Trophoblast cell (in vitro differentiated cells and primary cell): ENCODE data around the gene RNF26. TPM values are rescaled to one million over a fixed set of nuclear protein-coding genes. Genes with fewer than 3 reads are reported as not detected.
A peak's percentile ranks its signal among the peaks of the same experiment; 100 is the strongest.

ENCODE experiments used
- DNase-seq, 2 donors: peaks; one replicate each; pipeline ENCODE4 v3.0.0-alpha.2; 2016
- H2AFZ ChIP-seq: 2 replicates; pipeline ENCODE4 v1.6.1; 2013; ENCODE audit warnings: low read length, moderate library complexity, mild to moderate bottlenecking; ENCODE audit not compliant: insufficient read depth, poor library complexity
- H2AK5ac ChIP-seq: 2 replicates; pipeline ENCODE4 v1.6.1; 2013; ENCODE audit warnings: mild to moderate bottlenecking, low read length
- H2BK120ac ChIP-seq: 2 replicates; pipeline ENCODE4 v1.6.1; 2013; ENCODE audit warnings: low read length, mild to moderate bottlenecking, moderate library complexity; ENCODE audit not compliant: insufficient read depth, poor library complexity
- H2BK12ac ChIP-seq: 2 replicates; pipeline ENCODE4 v1.6.1; 2013; ENCODE audit warnings: mild to moderate bottlenecking, low read length, moderate library complexity
- H2BK5ac ChIP-seq: 2 replicates; pipeline ENCODE4 v1.6.1; 2013; ENCODE audit warnings: low read length, low read depth, moderate library complexity, mild to moderate bottlenecking; ENCODE audit not compliant: poor library complexity
- H3K14ac ChIP-seq: 2 replicates; pipeline ENCODE4 v1.6.1; 2013; ENCODE audit warnings: mild to moderate bottlenecking, low read length
- H3K18ac ChIP-seq: 2 replicates; pipeline ENCODE4 v1.6.1; 2013; ENCODE audit warnings: mild to moderate bottlenecking, low read length
- H3K23ac ChIP-seq: 2 replicates; pipeline ENCODE4 v1.6.1; 2013; ENCODE audit warnings: low read length
- H3K27ac ChIP-seq: 2 replicates; pipeline ENCODE4 v1.5.1; 2013; ENCODE audit warnings: low read depth, mild to moderate bottlenecking, inconsistent platforms, low read length, moderate library complexity
- H3K27me3 ChIP-seq: 2 replicates; pipeline ENCODE4 v1.6.1; 2013; ENCODE audit warnings: inconsistent platforms, mild to moderate bottlenecking, low read length, moderate library complexity; ENCODE audit not compliant: insufficient read depth
- H3K36me3 ChIP-seq, 2 experiments: 1 replicate in 1 of 2; 2 replicates in 1 of 2; pipeline ENCODE4 v1.6.1; 2013; ENCODE audit warnings: low read length in 2 of 2, mild to moderate bottlenecking in 2 of 2, moderate library complexity in 1 of 2; ENCODE audit not compliant: insufficient read depth in 2 of 2, control insufficient read depth in 1 of 2
- H3K4ac ChIP-seq: 2 replicates; pipeline ENCODE4 v1.6.1; 2013; ENCODE audit warnings: low read depth, mild to moderate bottlenecking, low read length, moderate library complexity
- H3K4me1 ChIP-seq, 2 experiments: 1 replicate in 1 of 2; 2 replicates in 1 of 2; pipeline ENCODE4 v1.6.1; 2013; ENCODE audit warnings: low read length in 2 of 2, mild to moderate bottlenecking in 2 of 2, moderate library complexity in 1 of 2; ENCODE audit not compliant: insufficient read depth in 2 of 2, control insufficient read depth in 1 of 2
- H3K4me2 ChIP-seq: 2 replicates; pipeline ENCODE4 v1.6.1; 2013; ENCODE audit warnings: inconsistent platforms, mild to moderate bottlenecking, low read length, moderate library complexity
- H3K4me3 ChIP-seq: 2 replicates; pipeline ENCODE4 v1.5.1; 2013; ENCODE audit warnings: mild to moderate bottlenecking, low read depth, low read length, inconsistent platforms
- H3K79me1 ChIP-seq: one replicate; pipeline ENCODE4 v1.6.1; 2013; ENCODE audit warnings: low read length
- H3K79me2 ChIP-seq: 2 replicates; pipeline ENCODE4 v1.6.1; 2013; ENCODE audit warnings: low read length, mild to moderate bottlenecking; ENCODE audit not compliant: control insufficient read depth, insufficient read depth, poor library complexity
- H3K9ac ChIP-seq: 2 replicates; pipeline ENCODE4 v1.6.1; 2013; ENCODE audit warnings: mild to moderate bottlenecking, low read length
- H3K9me3 ChIP-seq: 2 replicates; pipeline ENCODE4 v1.6.1; 2013; ENCODE audit warnings: low read depth, mild to moderate bottlenecking, control low read depth, inconsistent platforms, low read length; ENCODE audit not compliant: insufficient read depth
- H4K12ac ChIP-seq: 2 replicates; pipeline ENCODE4 v1.6.1; 2013; ENCODE audit warnings: low read depth, mild to moderate bottlenecking, low read length, moderate library complexity
- H4K8ac ChIP-seq: 2 replicates; pipeline ENCODE4 v1.6.1; 2013; ENCODE audit warnings: low read depth, mild to moderate bottlenecking, low read length, moderate library complexity
- H4K91ac ChIP-seq: one replicate; pipeline ENCODE4 v1.6.1; 2013; ENCODE audit warnings: low read depth, mild to moderate bottlenecking, low read length, moderate library complexity
- WGBS: extraction: QIAGEN DNeasy Blood & Tissue Kit; methylation state at CpG from one replicate; pipeline ENCODE4 v1.1.7; 2013; ENCODE audit warnings: missing lambda C conversion rate; ENCODE audit not compliant: insufficient read length, insufficient coverage; ENCODE audit errors: extremely low coverage; 5-methylcytosine and 5-hydroxymethylcytosine counted together
- polyA plus RNA-seq: library from polyadenylated mRNA; stranded (reverse); fragments of 200-250 nt; gene quantifications from 2 replicates; pipeline ENCODE4 v1.2.3, GENCODE V29; 2013

RNF26 gene
- 40.9 and 41.2 TPM in 2 replicates for polyA plus RNA-seq

DNA sequence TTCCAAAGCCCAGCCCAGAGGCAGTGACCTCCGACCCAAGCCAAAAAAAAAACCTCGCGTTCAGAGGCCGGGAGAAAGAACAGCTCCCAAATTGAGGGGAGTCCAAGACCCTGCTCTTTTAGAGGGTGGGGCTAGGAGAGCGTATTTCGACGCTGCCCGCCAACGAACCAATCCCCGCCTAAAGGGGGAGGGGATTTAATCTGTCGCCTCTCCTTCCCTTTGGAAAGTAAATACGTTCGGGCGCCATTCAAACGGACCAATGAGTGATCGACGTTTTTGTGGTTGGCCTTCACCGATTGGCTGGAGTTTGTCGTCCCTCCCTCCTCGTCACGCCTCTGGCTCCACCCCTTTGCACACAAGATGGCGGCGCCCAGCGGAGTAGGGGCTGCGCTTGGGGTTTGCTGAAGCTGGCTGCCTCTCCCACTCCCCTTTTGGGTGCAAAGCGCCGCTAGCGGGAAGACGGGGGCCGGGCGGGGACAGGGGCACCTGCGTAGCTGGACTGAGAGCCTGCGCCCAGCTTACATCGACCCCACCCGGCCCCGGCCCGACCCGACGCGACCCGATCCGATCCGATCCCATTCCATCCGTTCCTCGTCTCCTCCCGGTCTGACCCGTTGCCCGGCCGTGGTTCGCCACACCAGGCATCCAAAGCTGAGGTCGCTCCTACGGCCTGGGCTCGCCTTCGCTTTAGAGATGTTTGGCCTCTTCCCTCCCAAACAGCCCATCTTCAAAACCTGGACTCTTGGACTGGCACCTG lies at the start of gene RNF26:
RNF26 (plus strand) TSS at position 354 of the 757 bp plus-strand sequence. CDS start 596 bp downstream, outside the sequence.
- peak within 1 kb of the TSS; percentile 87 for H4K8ac ChIP-seq
- no CpG with 5 or more reads among the region's 54 CpGs for WGBS
- peak within 1 kb of the TSS; percentile 38 for H2BK5ac ChIP-seq
- H3K27me3 ChIP-seq, result peaks cover 4% of the 10 kb centered on the region
- H4K91ac ChIP-seq, result peak within 1 kb of the TSS; percentile 71
- peaks cover 11 to 12% of the 10 kb centered on the region in 2 experiments for H3K36me3 ChIP-seq
- peaks cover 7% of the 10 kb centered on the region for H3K79me2 ChIP-seq
- DNase-seq, result peak; percentile 96 to 99
- peaks cover 10% of the 10 kb centered on the region for H3K79me1 ChIP-seq
- peak within 1 kb of the TSS; percentile 89 for H3K9ac ChIP-seq
- H3K18ac ChIP-seq, result peak within 1 kb of the TSS; percentile 89
- no peak within 1 kb of the TSS for H3K23ac ChIP-seq
- H3K14ac ChIP-seq, result peak within 1 kb of the TSS; percentile 68
- H4K12ac ChIP-seq, result peak within 1 kb of the TSS; percentile 64
- H3K4me1 ChIP-seq, result peaks cover 21 to 31% of the 10 kb centered on the region in 2 experiments
- H2AFZ ChIP-seq, result peak within 1 kb of the TSS; percentile 58
- no peaks in the 10 kb centered on the region for H3K9me3 ChIP-seq
- H3K4me2 ChIP-seq, result peak within 1 kb of the TSS; percentile 81
- H3K4ac ChIP-seq, result peak within 1 kb of the TSS; percentile 59
- H3K4me3 ChIP-seq, result peak within 1 kb of the TSS; percentile 89
- H2AK5ac ChIP-seq, result peak within 1 kb of the TSS; percentile 47
- H2BK120ac ChIP-seq, result peak within 1 kb of the TSS; percentile 23
- no peak within 1 kb of the TSS for H2BK12ac ChIP-seq
- no peak within 1 kb of the TSS for H3K27ac ChIP-seq

DNA sequence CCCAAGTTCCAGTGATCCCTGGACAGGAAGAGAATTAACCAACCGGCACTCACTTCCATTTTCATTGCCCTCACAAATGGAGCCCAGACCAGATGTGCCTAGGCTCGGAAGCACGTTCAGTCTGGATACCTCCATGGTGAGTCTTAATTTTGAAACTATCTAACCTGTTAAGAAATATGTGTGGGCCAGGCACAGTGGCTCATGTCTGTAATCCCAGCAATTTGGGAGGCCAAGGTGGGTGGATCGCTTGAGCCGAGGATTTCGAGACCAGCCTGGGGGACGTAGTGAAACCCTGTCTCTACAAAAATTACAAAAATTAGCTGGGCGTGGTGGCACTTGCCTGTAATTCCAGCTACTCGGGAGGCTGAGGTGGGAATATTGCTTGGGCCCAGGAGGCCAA lies 48.9 kb upstream of the RNF26 start:
- H2BK12ac ChIP-seq, result no peak overlapping the region
- no peak overlapping the region for H2AFZ ChIP-seq
- H3K4me3 ChIP-seq, result no peak overlapping the region
- no peak overlapping the region for H3K4me2 ChIP-seq
- no peak overlapping the region for H4K8ac ChIP-seq
- H3K4ac ChIP-seq, result no peak overlapping the region
- no peak overlapping the region for H2BK120ac ChIP-seq
- H3K4me1 ChIP-seq, result no peaks in the 10 kb centered on the region
- WGBS, result no CpG with 5 or more reads among the region's 9 CpGs
- no peak overlapping the region for H4K12ac ChIP-seq
- no peaks in the 10 kb centered on the region for H3K27me3 ChIP-seq
- no peak overlapping the region for H3K27ac ChIP-seq
- no peak overlapping the region for H2BK5ac ChIP-seq
- no peaks in the 10 kb centered on the region for H3K79me2 ChIP-seq
- peak; percentile 91 to 94 for DNase-seq
- H3K79me1 ChIP-seq, result no peaks in the 10 kb centered on the region
- no peak overlapping the region for H3K14ac ChIP-seq
- no peak overlapping the region for H3K23ac ChIP-seq
- no peak overlapping the region for H4K91ac ChIP-seq
- no peak overlapping the region for H3K9ac ChIP-seq
- H2AK5ac ChIP-seq, result no peak overlapping the region
- H3K9me3 ChIP-seq, result no peaks in the 10 kb centered on the region
- H3K18ac ChIP-seq, result no peak overlapping the region
- peaks cover 24 to 25% of the 10 kb centered on the region in 2 experiments for H3K36me3 ChIP-seq

GRCh38 chr11:119288219-119288618 lies 46.1 kb upstream of the RNF26 start:
- Histone ChIP-seq H2BK5ac (no peak overlapping the region), H3K4me1 (no peaks in the 10 kb centered on the region), H2AFZ (no peak overlapping the region), H3K23ac (no peak overlapping the region), H3K9me3 (peaks cover 8% of the 10 kb centered on the region), H3K27ac (no peak overlapping the region), H3K4me3 (no peak overlapping the region), H4K91ac (no peak overlapping the region), H4K8ac (no peak overlapping the region), H3K36me3 (peaks cover 30 to 32% of the 10 kb centered on the region in 2 experiments), H3K18ac (no peak overlapping the region), H2BK120ac (no peak overlapping the region), H2BK12ac (no peak overlapping the region), H2AK5ac (no peak overlapping the region), H3K27me3 (no peaks in the 10 kb centered on the region), H3K9ac (no peak overlapping the region), H3K79me1 (no peaks in the 10 kb centered on the region), H4K12ac (no peak overlapping the region), H3K14ac (no peak overlapping the region), H3K4me2 (no peak overlapping the region), H3K79me2 (no peaks in the 10 kb centered on the region), H3K4ac (no peak overlapping the region)
- WGBS, result no CpG with 5 or more reads among the region's 3 CpGs
- peak; percentile 90 to 93 for DNase-seq

DNA sequence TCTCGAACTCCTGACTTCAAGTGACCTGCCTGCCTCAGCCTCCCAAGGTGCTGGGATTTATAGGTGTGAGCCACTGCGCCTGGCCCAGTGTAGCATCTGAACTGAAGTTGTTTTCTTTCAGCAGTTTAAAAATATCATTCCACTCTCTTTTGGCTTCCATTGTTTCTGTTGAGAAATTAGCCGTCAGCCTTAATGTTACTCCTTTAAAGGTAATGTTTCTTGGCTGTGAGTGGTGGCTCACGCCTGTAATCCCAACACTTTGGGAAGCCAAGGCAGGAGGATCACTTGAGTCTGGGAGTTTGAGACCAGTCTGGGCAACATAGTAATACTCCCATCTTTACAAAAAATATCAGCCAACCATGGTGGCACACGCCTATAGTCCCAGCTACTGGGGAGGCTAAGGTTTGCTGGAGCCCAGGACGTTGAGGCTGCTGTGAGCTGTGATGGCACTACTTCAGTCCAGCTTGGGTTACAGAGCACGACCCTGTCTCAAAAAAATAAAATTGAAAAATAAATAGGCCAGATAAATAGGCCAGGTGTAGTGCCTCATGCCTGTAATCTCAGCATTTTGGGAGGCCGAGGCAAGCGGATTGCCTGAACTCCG lies 43.3 kb upstream of the RNF26 start:
- no peak overlapping the region for H3K9ac ChIP-seq
- H3K4me3 ChIP-seq, result no peak overlapping the region
- no peaks in the 10 kb centered on the region for H3K27me3 ChIP-seq
- H3K27ac ChIP-seq, result no peak overlapping the region
- no peak overlapping the region for H4K91ac ChIP-seq
- H2AFZ ChIP-seq, result no peak overlapping the region
- H2BK120ac ChIP-seq, result no peak overlapping the region
- no peak overlapping the region for H3K4me2 ChIP-seq
- no peak overlapping the region for H3K4ac ChIP-seq
- no peak overlapping the region for H4K8ac ChIP-seq
- H3K14ac ChIP-seq, result no peak overlapping the region
- H3K18ac ChIP-seq, result no peak overlapping the region
- no peak overlapping the region for H4K12ac ChIP-seq
- WGBS, result no CpG with 5 or more reads among the region's 10 CpGs
- no peak overlapping the region for H2BK12ac ChIP-seq
- no peaks in the 10 kb centered on the region for H3K4me1 ChIP-seq
- H3K79me1 ChIP-seq, result no peaks in the 10 kb centered on the region
- H2BK5ac ChIP-seq, result no peak overlapping the region
- peaks cover 20 to 21% of the 10 kb centered on the region in 2 experiments for H3K36me3 ChIP-seq
- H3K9me3 ChIP-seq, result peaks cover 8% of the 10 kb centered on the region
- H3K23ac ChIP-seq, result no peak overlapping the region
- H2AK5ac ChIP-seq, result no peak overlapping the region
- H3K79me2 ChIP-seq, result no peaks in the 10 kb centered on the region
- no peak for DNase-seq
